WERI-Rb-1 (cell line): ENCODE measurements around the gene NUP214.
"Not testable (repeated sequence)": the region's sequence is repeated elsewhere in the genome, so short reads cannot be mapped to it uniquely, and the experiment has no call there.

Experiments used
- DNase-seq: peaks from one replicate; pipeline ENCODE4 v3.0.0-alpha.2; 2020
- H3K27ac ChIP-seq: fragments of 250-450 bp; sonication (Bioruptor Pico); 2 replicates; pipeline ENCODE4 v1.5.1; 2020; ENCODE audit warnings: mild to moderate bottlenecking, moderate library complexity
- H3K27me3 ChIP-seq: fragments of 250-450 bp; sonication (Bioruptor Pico); 2 replicates; pipeline ENCODE4 v1.5.1; 2021; ENCODE audit warnings: mild to moderate bottlenecking, low read depth, moderate library complexity; ENCODE audit not compliant: insufficient read depth, severe bottlenecking
- H3K36me3 ChIP-seq: fragments of 250-450 bp; sonication (Bioruptor Pico); 2 replicates; pipeline ENCODE4 v1.5.1; 2020; ENCODE audit warnings: mild to moderate bottlenecking, moderate library complexity
- H3K4me3 ChIP-seq: 2 replicates; pipeline ENCODE4 v1.5.1; 2011; ENCODE audit warnings: low read depth, mild to moderate bottlenecking, control low read depth, low read length
- H3K9me3 ChIP-seq: fragments of 250-450 bp; sonication (Bioruptor Pico); 2 replicates; pipeline ENCODE4 v1.5.1; 2021; ENCODE audit warnings: mild to moderate bottlenecking, moderate library complexity; ENCODE audit not compliant: severe bottlenecking
- TF ChIP-seq, protein P1 (sequence below): IDR thresholded peaks from 2 replicates; pipeline ENCODE4 v1.5.1; 2011; ENCODE audit warnings: low read depth, mild to moderate bottlenecking, control low read depth, inconsistent platforms, low read length

The NUP214 gene

DNA sequence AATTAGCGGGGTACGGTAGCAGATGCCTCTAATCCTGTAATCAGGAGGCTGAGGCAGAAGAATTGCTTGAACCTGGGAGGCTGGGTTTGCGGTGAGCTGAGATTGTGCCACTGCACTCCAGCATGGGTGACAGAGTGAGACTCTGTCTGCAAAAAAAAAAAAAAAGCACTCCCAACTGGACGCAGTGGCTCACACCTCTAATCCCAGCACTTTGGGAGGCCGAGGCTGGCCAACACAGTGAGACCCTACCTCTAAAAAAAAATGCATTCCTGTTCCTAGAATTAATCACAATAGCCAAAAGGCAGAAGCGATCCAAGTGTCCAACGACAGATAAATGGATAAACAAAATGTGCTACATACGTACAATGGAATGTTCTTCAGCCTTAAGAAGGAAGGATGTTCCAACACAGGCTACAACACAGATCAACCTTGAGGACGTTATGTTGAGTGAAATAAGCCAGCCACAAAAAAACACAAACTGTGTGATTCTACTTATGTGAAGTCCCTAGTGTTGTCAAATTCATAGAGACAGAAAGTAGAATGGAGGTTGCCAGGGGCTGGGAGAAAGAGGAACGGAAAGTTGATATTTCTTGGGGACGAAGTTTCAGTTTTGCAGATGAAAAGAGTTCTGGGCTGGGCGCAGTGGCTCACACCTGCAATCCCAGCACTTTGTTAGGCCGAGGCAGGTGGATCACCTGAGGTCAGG lies 137.1 kb downstream of the NUP214 start:
- no peak for DNase-seq
- H3K27ac ChIP-seq: no peak overlapping the region
- H3K36me3 ChIP-seq: peaks cover 10% of the 10 kb centered on the region
- TF ChIP-seq, protein P1, sequence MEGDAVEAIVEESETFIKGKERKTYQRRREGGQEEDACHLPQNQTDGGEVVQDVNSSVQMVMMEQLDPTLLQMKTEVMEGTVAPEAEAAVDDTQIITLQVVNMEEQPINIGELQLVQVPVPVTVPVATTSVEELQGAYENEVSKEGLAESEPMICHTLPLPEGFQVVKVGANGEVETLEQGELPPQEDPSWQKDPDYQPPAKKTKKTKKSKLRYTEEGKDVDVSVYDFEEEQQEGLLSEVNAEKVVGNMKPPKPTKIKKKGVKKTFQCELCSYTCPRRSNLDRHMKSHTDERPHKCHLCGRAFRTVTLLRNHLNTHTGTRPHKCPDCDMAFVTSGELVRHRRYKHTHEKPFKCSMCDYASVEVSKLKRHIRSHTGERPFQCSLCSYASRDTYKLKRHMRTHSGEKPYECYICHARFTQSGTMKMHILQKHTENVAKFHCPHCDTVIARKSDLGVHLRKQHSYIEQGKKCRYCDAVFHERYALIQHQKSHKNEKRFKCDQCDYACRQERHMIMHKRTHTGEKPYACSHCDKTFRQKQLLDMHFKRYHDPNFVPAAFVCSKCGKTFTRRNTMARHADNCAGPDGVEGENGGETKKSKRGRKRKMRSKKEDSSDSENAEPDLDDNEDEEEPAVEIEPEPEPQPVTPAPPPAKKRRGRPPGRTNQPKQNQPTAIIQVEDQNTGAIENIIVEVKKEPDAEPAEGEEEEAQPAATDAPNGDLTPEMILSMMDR: no peak
- no peaks in the 10 kb centered on the region for H3K27me3 ChIP-seq
- no peak overlapping the region for H3K4me3 ChIP-seq
- no peaks in the 10 kb centered on the region for H3K9me3 ChIP-seq

DNA sequence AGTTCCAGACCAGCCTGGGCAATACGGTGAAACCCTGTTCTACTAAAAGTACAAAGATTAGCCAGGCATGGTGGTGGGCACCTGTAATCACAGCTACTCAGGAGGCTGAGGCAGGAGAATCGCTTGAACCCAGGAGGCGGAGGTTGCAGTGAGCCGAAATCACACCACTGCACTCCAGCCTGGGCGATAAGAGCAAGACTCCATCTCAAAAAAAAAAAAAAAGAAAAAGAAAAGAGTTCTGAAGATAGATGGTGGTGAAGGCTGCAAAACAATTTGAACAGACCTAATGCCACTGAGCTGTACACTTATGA lies 137.6 kb downstream of the NUP214 start:
- not testable (repeated sequence) for H3K36me3 ChIP-seq, H3K4me3 ChIP-seq, H3K9me3 ChIP-seq, H3K27ac ChIP-seq, H3K27me3 ChIP-seq, DNase-seq

DNA sequence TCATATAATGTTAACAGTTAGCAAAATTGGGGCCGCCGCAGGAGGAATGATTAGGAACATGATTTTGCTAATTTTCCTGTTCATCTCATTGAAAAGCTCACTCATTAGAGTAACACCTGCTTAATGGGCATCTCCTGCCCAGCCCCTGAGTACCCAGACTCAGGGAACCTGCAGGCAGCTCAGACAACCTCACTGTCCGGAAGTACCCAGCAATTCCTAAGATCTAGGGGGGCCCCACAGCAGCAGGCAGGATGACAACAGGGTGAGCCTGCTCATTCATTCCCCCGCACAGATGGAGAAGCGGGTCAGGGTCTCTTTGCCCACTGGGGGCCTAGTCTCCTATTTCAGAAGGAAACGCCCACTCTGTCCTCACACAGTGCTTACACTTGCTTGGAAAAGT lies 138.3 kb downstream of the NUP214 start:
- no peak overlapping the region for H3K27ac ChIP-seq
- H3K36me3 ChIP-seq: peaks cover 10% of the 10 kb centered on the region
- no peak for DNase-seq
- no peaks in the 10 kb centered on the region for H3K27me3 ChIP-seq
- TF ChIP-seq, protein P1: no peak
- H3K4me3 ChIP-seq: no peak overlapping the region
- no peaks in the 10 kb centered on the region for H3K9me3 ChIP-seq

DNA sequence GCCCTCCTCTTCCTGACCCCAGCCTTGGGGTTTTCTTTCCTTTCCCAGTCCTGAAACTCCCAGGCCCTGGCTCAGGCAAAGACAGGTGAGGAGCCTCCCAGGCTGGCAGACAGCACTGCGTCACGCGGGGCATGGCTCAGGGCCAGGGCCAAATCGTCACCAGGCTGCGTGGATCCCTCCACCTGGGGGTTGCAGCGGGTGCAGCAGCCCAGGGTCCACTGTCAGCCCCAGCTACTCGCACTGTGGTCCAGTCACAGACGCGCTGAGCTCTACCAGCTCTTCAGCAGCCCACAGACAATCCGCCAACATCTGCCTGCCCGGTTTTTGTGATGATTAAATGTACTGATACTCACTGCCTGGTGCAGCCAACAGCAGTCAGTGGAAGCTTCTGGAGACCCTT lies 138.8 kb downstream of the NUP214 start:
- no peak for DNase-seq
- H3K9me3 ChIP-seq: no peaks in the 10 kb centered on the region
- H3K4me3 ChIP-seq: no peak overlapping the region
- TF ChIP-seq, protein P1: no peak
- no peaks in the 10 kb centered on the region for H3K27me3 ChIP-seq
- H3K36me3 ChIP-seq: peaks cover 10% of the 10 kb centered on the region
- no peak overlapping the region for H3K27ac ChIP-seq

DNA sequence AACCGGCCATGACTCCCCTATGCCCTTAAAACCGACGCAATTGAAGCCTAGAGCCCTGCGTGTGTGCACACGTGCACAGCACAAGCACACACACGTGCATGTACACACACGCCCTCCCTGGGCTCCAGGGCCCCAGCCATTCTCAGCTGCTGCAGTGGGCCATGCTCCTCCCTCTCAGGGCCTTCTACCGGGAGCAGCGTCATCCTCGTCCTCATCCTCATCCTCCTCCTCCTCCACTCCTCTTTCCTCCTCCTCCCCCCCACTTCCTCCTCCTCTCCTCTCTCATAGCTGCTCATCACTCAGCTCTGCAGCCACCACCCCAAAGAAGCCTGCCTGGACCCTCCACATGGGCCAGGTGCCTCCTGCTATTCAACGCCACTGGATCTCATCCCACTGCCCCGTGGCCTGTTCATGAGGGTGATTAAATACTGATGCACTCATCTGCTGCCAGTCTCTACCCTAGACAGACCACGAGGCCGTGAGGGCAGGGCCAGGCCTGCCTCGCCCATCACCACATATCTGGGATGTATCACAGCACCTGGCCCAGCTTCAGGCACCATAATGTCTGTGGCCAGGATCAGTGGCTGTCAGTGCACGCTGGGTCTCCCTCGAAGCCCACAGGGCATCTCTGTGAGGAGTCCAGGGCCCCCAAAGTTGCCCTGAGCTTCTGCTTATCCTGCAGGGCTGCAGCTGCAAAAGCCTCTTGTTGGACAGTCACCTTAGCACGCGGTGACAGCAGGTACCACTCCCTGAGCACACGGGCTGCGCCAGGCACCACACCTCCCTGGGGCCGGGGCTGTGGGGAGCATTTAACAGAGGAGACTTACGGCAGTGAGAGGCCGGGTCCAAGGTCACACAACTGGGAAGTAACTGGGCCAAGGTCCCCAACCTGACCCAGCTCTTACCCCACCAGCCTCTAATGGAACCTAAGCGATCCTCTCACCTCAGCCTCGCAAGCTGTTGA lies 141.2 kb downstream of the NUP214 start:
- Histone ChIP-seq H3K4me3 (no peak overlapping the region), H3K27ac (no peak overlapping the region), H3K27me3 (no peaks in the 10 kb centered on the region), H3K9me3 (no peaks in the 10 kb centered on the region), H3K36me3 (peaks cover 3% of the 10 kb centered on the region; the same call in 1 of the 2 replicates)
- TF ChIP-seq, protein P1: no peak
- no peak for DNase-seq
